Skin epidermis (tissue), 12 donors: ENCODE results near the gene SPARCL1.
"Not testable (repeated sequence)": the region's sequence is repeated elsewhere in the genome, so short reads cannot be mapped to it uniquely, and the experiment has no call there.

Experiments used
- H3K27ac ChIP-seq, 21 experiments: fragments of 200-600 bp; sonication (generic) in 11 of 21; one replicate each; pipeline ENCODE4 v1.5.0; 2020; ENCODE audit warnings: mild to moderate bottlenecking in 3 of 21, inconsistent platforms in 2 of 21, moderate library complexity in 2 of 21
- H3K4me3 ChIP-seq, 7 experiments: fragments of 200-600 bp; sonication (generic) in 2 of 7; one replicate each; pipeline ENCODE4 v1.5.0; 2020; ENCODE audit warnings: inconsistent platforms in 2 of 7, mild to moderate bottlenecking in 2 of 7, moderate library complexity in 1 of 7

Gene SPARCL1

DNA sequence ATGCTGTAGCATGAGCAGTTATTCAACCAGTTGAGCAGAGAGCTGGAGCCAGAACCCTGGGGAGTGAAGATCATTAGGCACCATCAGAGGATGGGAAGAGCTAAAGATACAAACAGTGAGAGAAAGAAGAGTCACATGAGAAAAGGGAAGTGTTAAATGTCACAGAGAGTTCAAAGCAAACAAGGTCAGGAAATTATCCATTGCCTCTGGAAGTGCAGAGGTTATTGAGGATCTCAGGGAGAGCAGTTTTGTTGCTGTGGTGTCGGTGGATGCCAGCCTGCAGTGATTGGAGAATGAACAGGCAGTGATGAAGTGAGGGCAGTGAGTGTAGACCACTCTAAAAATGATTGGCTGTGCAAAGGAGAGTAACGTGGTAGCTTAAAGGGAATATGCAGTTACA is 17.7 kb downstream of the SPARCL1 start:
- no peak overlapping the region for H3K4me3 ChIP-seq
- no peak overlapping the region for H3K27ac ChIP-seq

DNA sequence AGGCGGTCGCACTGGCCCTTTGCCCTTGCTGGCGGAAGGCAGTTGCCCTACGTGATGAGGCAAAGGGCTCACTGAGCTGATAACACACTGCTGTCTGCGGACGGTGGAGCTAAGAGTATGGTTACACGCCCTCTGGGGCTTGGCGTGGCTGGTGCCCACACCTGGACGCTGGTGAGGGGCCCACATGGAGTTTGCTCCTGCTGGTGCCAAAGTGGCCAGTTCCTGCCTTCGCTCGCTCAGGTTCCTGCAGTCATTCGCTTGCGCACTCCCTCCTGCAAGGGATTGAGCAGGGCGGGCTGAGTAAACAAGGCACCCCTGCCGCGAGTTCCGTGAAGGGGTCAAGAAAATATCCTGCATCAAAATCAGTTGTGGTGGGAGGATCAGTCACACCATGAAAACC is 18.4 kb downstream of the SPARCL1 start:
- no peak overlapping the region for H3K4me3 ChIP-seq

DNA sequence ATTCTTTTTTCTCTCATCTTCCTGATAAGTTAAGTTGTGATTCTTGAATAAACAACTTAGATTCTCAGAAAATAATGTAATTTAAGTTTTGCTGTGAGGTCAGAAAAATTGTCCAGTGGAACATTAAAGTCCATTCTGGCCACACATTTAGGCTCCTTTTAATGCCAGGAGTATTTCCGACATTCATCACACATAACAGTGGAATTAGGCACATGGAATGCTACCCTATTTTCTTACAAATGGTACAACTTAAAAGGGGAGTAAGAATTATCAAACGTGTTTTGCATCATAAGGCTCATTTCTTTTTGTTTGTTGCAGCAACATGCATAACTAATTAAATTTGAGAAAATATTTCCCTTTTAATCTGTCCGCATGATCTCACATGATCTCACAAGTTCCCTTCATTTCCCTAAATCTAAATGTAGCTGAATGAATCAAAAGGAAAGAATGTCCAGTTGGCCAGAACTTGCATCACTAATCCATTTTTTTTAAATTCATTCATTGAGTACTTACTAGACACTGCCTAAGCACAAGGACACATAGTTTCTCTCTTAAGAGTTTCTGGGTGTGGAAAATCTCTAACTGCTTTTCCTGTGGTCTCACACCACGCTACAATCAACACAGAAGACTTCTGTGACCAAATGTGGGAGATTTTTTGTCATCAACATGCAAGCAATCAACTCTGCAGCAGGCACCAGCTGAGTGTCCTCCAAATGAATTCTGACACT is 22.0 kb downstream of the SPARCL1 start:
- Histone ChIP-seq H3K4me3 (no peak overlapping the region), H3K27ac (peak overlapping the region in 8 of 21 experiments; percentile 8 to 67 (median 39))

More for the DNA sequence above, 18.4 kb downstream of the SPARCL1 start:
- no peak overlapping the region for H3K27ac ChIP-seq

DNA sequence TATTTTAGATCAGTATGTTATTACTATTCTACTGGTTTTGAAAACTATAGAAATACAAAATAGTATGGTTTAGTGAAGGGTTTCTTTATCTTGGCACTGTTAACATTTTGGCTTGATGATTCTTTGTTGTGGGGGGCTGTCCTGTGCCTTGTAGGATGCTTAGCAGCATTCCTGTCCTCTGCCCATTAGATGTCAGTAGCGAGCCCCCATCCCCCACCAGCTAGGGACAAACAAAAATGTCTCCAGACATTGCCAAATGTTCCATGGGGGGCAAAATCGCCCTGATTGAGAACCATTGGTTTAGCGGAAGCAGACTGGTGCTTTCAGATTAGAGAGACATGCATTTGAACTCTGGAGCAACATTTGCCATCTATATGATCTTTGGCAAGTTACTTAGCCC is 23.3 kb downstream of the SPARCL1 start:
- H3K4me3 ChIP-seq = no peak overlapping the region
- peak overlapping the region in 2 of 21 experiments; percentile 1 to 8 for H3K27ac ChIP-seq

DNA sequence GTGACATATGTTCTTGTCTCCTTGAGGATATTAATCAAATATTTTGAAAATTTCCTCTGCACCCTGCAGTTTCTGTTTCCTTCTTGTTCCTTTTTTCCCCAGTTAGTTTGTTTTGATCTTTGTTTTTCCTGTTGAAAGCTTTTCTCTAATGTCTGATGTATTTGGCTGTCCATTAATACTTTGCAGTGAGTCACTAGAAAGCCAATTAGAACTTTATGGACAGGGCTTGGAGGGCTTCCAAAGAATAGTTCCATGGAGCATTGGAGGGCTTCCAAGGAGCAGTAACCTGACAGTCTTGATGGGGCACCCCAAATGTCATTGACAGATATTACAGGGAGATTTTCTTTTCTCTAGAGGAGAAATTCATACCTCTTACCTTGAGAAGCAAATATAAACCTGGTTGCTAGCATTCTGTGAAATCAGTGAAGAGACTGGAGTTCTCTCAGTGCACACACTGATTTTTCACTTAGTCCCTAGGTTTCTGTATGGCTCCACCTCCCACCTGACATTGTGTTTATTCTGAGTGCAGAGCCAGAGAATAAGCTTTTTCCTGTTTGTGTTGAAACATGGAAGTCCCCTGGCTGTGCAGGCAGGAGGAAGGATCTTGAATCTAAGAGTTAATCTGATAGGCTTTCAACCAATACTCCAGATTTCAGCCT is 26.5 kb downstream of the SPARCL1 start:
- no peak overlapping the region for H3K4me3 ChIP-seq
- peak overlapping the region in 6 of 21 experiments; percentile 23 to 55 (median 30) for H3K27ac ChIP-seq

DNA sequence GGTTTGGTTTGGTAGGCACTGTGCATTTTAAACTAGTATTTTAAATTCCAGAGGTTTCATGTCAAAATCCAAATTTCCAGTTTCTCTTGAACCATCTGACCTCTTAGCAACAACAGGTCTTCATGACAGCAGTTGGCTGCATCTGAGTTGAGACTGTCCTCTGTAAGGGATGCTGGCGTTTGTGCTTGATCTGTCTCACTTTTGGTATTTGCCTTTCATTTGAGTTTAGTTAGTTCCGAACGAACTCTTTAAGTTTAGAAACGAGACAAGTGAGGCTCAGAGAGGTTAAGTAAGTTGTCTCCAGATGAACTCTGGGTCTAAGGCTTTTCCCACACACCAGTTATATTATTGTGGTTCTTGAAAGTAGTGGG is 29.1 kb downstream of the SPARCL1 start:
- no peak overlapping the region for H3K27ac ChIP-seq
- H3K4me3 ChIP-seq = no peak overlapping the region

DNA sequence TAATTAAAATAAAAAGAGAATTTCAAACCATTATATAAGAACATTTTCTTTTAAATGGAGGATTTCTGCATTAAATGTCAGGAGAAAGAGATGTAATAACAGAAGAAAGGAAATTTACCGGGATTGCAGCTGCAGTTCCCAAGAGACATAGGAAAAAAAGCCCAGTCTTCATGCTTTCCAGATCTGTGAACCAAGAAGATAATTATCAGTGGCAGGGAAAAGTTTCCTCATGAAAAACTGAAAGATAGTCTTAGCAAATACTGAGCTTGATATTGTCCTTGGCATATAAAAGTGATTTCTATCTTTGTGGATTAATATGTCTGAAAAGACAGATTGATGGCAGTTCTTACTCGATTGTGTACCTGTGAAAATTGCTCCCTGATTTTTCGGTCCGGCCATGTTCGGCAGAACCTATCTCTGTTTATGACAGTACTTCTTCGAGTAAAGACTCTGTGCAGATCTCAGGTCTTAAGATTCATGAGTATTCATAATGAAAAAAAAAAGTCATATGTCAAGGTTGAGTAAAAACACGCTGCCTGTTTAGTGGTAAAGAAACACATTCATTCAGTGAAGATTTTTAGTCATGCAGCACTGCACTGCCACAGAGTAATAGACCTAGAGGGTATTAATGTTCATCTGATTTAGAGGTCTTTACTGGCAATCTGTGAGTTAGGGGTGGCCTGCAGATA is 29.6 kb downstream of the SPARCL1 start:
- Histone ChIP-seq H3K27ac (peak overlapping the region in 2 of 21 experiments; percentile 17 to 72), H3K4me3 (no peak overlapping the region)

DNA sequence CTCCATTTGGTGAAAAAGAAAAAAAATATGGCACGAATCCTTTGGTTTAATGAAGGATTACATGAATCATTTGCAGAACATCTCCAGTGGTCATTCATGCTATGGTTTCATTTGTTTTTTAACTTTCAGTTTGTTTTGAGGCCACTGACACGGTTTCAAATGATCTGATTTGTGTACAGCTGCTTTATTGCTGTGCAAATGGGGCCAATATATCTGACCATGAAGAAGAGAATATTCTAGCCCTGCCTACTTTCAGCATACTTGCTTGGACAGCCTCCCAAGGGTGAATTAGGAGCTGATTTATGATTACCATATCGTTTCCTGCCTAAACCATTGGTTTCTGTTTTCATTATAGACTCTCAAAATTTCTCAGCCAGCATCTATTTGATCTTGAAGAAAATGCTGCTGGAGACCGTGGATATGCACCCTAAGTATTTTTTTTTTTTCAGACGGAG is 30.7 kb downstream of the SPARCL1 start:
- H3K27ac ChIP-seq = peak overlapping the region in 14 of 21 experiments; percentile 13 to 78 (median 36)
- no peak overlapping the region for H3K4me3 ChIP-seq

DNA sequence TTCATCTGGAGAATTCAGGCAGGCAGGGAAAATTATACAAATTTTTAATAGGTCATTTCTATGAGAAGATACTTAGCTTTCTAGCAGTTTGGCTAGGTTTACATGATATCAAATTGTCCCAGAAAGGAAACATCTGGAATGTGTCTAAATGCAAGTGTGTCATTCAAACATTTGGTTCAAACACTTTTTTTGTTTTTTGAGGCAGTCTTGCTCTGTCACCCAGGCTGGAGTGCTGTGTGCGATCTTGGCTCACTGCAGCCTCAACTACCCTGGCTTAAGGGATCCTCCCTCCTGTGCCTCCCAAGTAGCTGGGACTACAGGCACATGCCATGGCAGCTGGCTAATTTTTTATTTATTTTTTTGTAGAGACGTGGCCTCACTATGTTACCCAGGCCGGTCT is 31.6 kb downstream of the SPARCL1 start:
- Histone ChIP-seq H3K27ac (peak overlapping the region in 12 of 21 experiments; percentile 8 to 78 (median 54)), H3K4me3 (no peak overlapping the region)

DNA sequence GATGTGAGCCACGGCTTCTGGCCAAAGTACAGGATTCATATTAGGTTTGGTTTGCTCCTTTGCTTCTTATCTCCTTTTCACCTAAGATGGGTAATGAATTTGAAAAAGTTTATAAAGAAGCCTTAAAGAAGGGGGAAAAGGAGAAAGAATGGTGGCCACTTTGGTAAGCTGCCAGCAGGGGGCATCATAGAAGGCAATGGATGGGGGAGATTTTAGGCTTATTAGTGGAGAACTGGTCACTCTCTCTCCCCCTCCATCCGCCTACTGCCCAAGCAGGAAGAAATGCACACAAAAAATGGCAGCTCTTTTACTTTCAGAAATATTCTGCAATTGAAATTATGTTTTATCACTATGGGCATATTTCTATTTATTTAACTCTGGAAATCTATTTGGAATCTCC is 32.0 kb downstream of the SPARCL1 start:
- no peak overlapping the region for H3K4me3 ChIP-seq
- H3K27ac ChIP-seq = peak overlapping the region in 2 of 21 experiments; percentile 17 to 52

DNA sequence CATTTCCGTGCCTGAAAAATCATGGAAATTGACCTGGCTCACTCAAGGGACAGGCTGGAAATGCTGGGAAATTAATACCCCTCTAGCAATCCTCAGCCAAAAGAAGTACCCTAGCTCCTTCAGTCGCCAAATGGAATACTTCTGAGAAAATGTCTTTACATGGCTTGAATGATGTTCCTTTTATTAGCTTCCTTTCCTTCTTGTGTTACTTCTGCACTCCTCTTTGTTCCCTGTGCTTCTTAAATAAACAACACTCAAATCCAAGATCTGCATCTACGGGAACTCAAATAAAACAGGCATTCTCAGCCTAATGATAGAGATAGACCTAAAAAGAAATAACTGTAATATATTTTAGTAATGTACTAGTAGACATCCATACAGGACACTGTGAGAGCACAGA is 36.1 kb downstream of the SPARCL1 start:
- H3K27ac ChIP-seq = peak overlapping the region in 1 of 21 experiments; percentile 15

DNA sequence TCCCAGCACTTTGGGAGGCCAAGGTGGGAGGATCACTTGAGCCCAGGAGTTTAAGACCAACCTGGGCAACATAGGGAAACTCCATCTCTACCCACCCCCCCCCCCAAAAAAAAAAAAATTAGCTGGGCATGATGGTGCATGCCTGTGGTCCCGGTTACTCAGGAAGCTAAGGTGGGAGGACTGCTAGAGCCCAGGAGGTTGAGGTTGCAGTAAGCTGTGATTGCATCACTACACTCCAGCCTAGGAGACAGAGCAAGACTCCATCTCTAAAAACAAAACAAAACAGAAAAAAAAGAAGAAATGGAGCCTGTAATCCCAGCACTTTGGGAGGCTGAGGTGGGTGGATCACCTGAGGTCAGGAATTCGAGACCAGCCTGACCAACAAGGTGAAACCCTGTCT is 37.3 kb downstream of the SPARCL1 start:
- H3K4me3 ChIP-seq = not testable (repeated sequence)
- H3K27ac ChIP-seq = peak overlapping the region in 1 of 21 experiments; percentile 20

More for the DNA sequence above, 36.1 kb downstream of the SPARCL1 start:
- no peak overlapping the region for H3K4me3 ChIP-seq

DNA sequence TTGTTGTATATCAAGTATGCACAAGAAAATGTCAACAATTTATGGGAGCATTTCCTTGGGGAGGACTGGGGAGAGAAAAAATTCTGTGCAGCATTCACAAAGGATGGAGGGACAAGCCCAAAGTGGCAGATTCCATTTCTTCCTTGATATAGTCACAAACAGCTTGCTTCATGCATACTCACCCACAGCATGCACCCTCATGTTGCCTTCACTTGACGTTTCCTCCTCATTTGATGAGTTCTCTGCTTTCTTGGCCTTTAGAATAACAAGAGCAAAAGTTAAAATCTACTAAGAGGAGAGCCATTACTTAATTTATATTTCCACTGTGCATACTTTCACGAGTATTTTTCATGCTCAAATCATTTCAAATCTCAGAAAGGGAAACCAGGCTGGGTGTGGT is 37.7 kb downstream of the SPARCL1 start:
- H3K4me3 ChIP-seq = no peak overlapping the region
- peak overlapping the region in 2 of 21 experiments; percentile 14 to 20 for H3K27ac ChIP-seq

DNA sequence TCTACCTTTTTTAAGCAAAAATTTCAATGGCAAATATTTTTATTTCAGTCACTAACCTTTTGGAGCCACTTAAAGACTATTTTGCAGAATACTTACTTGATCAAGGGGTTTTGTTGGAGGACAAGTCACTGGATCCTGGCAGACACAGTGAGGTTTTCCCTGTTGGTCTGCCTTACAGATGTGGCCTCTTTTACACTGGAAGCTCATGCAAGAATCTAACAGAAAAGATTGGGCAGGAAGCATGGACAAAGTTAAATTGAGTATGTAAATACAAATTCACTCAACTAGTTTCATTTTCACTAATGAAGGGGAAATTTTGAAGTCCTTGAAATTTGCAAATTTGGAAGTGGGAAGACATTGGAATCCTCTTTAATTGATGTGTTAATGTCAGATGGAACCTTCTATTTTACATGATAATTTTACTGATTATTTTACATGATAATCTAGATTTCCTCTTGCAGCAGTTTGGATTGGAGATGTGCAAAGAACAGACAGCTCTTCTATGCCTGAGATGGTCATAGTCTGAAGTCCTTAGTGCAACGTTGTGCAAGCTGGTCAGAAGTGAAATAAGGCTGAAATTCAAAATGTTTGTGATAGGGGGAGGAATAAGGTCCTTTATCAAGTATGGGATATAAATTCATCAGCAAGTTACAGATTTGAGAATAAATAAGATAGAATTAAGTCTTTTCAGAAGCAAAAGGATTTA is 38.4 kb downstream of the SPARCL1 start:
- Histone ChIP-seq H3K27ac (peak overlapping the region in 6 of 21 experiments; percentile 14 to 73 (median 62)), H3K4me3 (no peak overlapping the region)

DNA sequence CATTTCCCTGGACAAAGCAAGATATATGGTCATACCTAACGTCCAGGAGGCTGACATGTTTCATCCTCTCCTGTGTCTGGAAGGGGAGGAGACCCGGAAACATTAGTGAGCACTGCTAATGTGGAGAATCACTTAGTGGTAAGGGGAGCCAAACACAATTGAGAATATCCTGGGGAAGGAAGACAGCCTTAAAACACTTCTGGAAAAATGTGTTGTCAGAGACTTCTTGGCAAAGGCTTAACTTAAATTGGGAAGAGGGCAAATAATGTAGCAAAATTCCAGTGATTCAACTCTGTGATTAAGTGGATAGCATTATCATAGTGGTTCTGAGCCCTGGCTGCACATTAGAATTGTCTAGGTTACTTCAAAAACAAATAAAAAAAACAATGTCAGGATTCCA is 39.5 kb downstream of the SPARCL1 start:
- peak overlapping the region in 6 of 21 experiments; percentile 16 to 73 (median 56) for H3K27ac ChIP-seq

DNA sequence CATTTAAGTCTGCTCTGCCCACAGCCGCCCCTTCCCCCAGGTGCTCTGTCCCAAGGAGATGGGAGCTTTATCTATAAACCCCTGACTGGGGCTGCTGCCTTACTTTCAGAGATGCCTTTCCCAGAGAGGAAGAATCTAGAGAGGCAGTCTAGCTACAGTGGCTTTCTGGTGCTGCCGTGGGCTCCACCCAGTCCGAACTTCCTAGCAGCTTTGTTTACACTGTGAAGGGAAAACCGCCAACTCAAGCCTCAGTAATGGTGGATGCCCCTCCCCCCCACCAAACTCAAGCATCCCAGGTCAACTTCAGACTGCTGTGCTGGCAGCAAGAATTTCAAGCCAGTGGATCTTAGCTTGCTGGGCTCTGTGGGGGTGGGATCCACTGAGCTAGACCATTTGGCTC is 40.5 kb downstream of the SPARCL1 start:
- peak overlapping the region in 4 of 21 experiments; percentile 21 to 60 (median 44) for H3K27ac ChIP-seq

More for the DNA sequence above, 39.5 kb downstream of the SPARCL1 start:
- H3K4me3 ChIP-seq = no peak overlapping the region

DNA sequence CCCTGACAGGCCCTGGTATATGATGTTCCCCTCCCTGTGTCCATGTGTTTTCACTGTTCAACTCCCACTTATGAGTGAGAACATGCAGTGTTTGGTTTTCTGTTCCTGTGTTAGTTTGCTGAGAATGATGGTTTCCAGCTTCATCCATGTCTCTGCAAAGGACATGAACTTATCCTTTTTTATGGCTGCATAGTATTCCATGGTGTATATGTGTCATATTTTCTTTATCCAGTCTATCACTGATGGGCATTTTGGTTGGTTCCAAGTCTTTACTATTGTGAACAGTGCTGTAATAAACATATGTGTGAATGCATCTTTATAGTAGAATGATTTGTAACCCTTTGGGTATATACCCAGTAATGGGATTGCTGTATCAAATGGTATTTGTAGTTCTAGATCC is 45.9 kb downstream of the SPARCL1 start:
- not testable (repeated sequence) for H3K27ac ChIP-seq, H3K4me3 ChIP-seq

More for the DNA sequence above, 40.5 kb downstream of the SPARCL1 start:
- not testable (repeated sequence) for H3K4me3 ChIP-seq

DNA sequence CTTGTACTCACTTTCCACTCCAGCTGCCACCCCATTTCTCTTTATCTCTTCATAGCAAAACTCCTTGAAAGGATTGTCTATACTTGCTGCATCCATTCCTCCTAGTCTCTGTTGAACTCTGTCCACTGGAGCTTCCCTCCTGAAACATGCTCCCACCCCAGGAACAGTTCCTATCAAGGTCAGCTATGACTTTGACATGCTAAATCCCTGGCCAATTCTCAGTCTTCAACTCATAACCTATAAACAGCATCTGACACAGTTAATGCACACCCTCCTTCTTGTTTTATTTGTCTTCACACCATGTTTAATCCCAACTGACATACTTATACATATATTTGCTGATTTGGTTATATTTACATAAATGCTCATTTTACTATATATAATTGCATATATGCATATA is 47.8 kb downstream of the SPARCL1 start:
- Histone ChIP-seq H3K4me3 (no peak overlapping the region), H3K27ac (no peak overlapping the region)

DNA sequence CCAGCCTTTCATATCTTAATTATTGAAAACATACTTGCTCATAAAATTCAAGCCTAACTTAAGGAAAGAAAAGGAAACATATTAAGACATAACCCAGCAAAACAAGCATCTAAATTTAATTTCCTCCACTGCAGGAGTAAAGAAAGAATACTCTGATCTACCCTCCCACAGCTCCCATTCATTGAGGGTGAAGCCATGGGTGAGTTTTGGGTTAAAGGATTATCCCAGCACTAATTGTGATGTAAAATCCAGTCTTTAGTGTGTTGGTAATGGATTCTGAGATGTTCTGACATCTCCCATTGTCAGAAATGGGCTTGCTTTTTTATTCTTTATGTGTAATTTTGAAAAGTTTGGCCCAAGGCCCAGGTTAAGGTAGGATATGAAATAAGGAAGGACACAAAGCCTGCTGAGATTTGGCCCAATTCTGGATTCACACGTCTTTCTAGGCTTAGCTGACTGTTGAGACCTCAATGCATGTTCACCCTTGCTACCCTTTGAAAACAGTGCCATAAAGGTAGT is 50.4 kb downstream of the SPARCL1 start:
- H3K27ac ChIP-seq = no peak overlapping the region
- no peak overlapping the region for H3K4me3 ChIP-seq

DNA sequence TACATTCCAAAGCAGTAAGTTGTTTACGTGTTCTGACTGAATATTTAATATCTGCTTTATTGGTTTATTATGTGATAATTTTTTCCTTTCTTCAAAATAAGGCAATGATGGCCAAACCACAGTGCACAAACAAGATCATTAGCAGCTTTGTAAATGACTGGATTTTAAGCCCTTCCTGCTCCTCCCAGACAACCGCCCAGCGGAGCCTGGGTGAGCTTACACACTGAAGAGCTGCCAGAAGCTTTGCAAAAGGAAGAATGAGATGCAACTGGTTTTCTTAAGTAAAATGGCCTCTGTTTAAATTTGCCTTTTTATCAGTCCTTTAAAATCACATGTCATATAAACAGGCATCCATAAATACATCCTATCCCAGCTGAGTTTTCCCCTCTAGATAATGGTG is 52.2 kb downstream of the SPARCL1 start:
- H3K4me3 ChIP-seq = no peak overlapping the region
- peak overlapping the region in 2 of 21 experiments; percentile 5 to 23 for H3K27ac ChIP-seq
